HepG2 (cell line): Measurements from ENCODE around the gene ALDH4A1. TPM values are rescaled to one million over a fixed set of nuclear protein-coding genes. Genes with fewer than 3 reads are reported as not detected.
A peak's percentile ranks its signal among the peaks of the same experiment; 100 is the strongest.

Source experiments
- ATAC-seq: fragments of 200-7000 bp; cut with Tn5 transposase; 3 replicates; pipeline ENCODE4 v1.9.1; 2020; ENCODE audit warnings: mild to moderate bottlenecking, moderate library complexity
- BruUV-seq: library from RNA; stranded (reverse); fragments of 400-500 nt; replicated peaks from 2 replicates; lab custom pipeline; 2021; lab: Mats Ljungman, UMichigan
- CTCF ChIA-PET: fragments of 300-600 bp; formaldehyde crosslinking; extraction: SDS; loops from one replicate; lab custom pipeline; 2021; ENCODE audit warnings: low total read pairs, inconsistent platforms, low intra/inter-chr PET ratio; lab: Yijun Ruan, JAX
- POLR2A ChIA-PET: fragments of 350-600 bp; sonication (Branson Sonifier 250); formaldehyde crosslinking; loops from one replicate; lab custom pipeline; 2020; ENCODE audit warnings: antibody characterized with exemption, inconsistent platforms; lab: Yijun Ruan, JAX
- DNase-seq: peaks from one replicate; pipeline ENCODE4 v3.0.0-alpha.2; 2015; ENCODE audit warnings: low spot score
- FAIRE-seq: peaks from 3 replicates; lab custom pipeline; 2011; peaks lifted over from hg19 to GRCh38; lab: Jason Lieb, UNC
- H2AFZ ChIP-seq: one replicate; pipeline ENCODE4 v1.6.1; 2011; ENCODE audit warnings: low read length, inconsistent platforms
- H3K27ac ChIP-seq: fragments of 300-600 bp; 3 replicates; pipeline ENCODE4 v1.8.0; 2011; ENCODE audit warnings: mixed run types, mild to moderate bottlenecking, mixed read lengths, low read length, inconsistent platforms; ENCODE audit not compliant: insufficient read depth; ENCODE audit errors: extremely low read length
- H3K27me3 ChIP-seq, 2 experiments: fragments of 200-600 bp in 1 of 2; 2 replicates in 1 of 2; 3 replicates in 1 of 2; pipeline versions ENCODE4 v1.6.0 to v1.8.0; 2011; ENCODE audit warnings: low read length in 2 of 2, mild to moderate bottlenecking in 2 of 2, moderate library complexity in 2 of 2, inconsistent platforms in 1 of 2; ENCODE audit not compliant: insufficient read depth in 2 of 2, control insufficient read depth in 1 of 2
- H3K36me3 ChIP-seq, 2 experiments: fragments of 200-600 bp in 1 of 2; replicated peaks in 1 of 2; 2 replicates in 1 of 2; 3 replicates in 1 of 2; pipeline versions ENCODE4 v1.5.1 to v1.8.0; 2011; ENCODE audit warnings: low read length in 2 of 2, inconsistent platforms in 1 of 2; ENCODE audit not compliant: insufficient read depth in 2 of 2, control insufficient read depth in 1 of 2
- H3K4me1 ChIP-seq: 2 replicates; pipeline ENCODE4 v1.5.1; 2012; ENCODE audit warnings: low read length, inconsistent platforms; ENCODE audit not compliant: insufficient read depth
- H3K4me2 ChIP-seq: 2 replicates; pipeline ENCODE4 v1.6.0; 2011; ENCODE audit warnings: low read depth, low read length, inconsistent platforms
- H3K4me3 ChIP-seq, 3 experiments: fragments of 200-600 bp in 1 of 3; sonication (generic), shearing (Covaris generic) in 1 of 3; replicated peaks in 1 of 3; 2 replicates each; pipeline ENCODE4 v1.5.1; 2011 to 2016; ENCODE audit warnings: low read length in 3 of 3, inconsistent platforms in 2 of 3, low read depth in 2 of 3, mild to moderate bottlenecking in 2 of 3, control low read depth in 1 of 3, mixed read lengths in 1 of 3; ENCODE audit not compliant: insufficient read depth in 1 of 3
- H3K79me2 ChIP-seq: one replicate; pipeline ENCODE4 v1.6.1; 2011; ENCODE audit warnings: low read length, inconsistent platforms; ENCODE audit not compliant: insufficient read depth
- H3K9ac ChIP-seq: 2 replicates; pipeline ENCODE4 v1.6.0; 2011; ENCODE audit warnings: mild to moderate bottlenecking, low read depth, low read length, inconsistent platforms; ENCODE audit not compliant: insufficient read depth
- H3K9me3 ChIP-seq: 2 replicates; pipeline ENCODE4 v1.5.1; 2012; ENCODE audit warnings: mild to moderate bottlenecking, low read length
- H4K20me1 ChIP-seq: 2 replicates; pipeline ENCODE4 v1.6.0; 2011; ENCODE audit warnings: inconsistent platforms, mild to moderate bottlenecking, low read length, moderate library complexity; ENCODE audit not compliant: insufficient read depth
- AGO2 ChIP-seq: fragments of 200-400 bp; formaldehyde crosslinking; optimal IDR thresholded peaks from 2 replicates; pipeline ENCODE3; 2017; ENCODE audit warnings: mild to moderate bottlenecking, low read depth, low read length, moderate library complexity
- ZNF768 ChIP-seq: sonication (generic); formaldehyde crosslinking; IDR thresholded peaks from 2 replicates; pipeline ENCODE4 v1.4.0; 2020; ENCODE audit warnings: missing genetic modification reagents
- ZNF782 ChIP-seq: sonication (generic); formaldehyde crosslinking; IDR thresholded peaks from 2 replicates; pipeline ENCODE4 v1.4.0; 2020; ENCODE audit warnings: missing genetic modification reagents, mild to moderate bottlenecking, borderline replicate concordance
- ZSCAN20 ChIP-seq: sonication (generic); formaldehyde crosslinking; IDR thresholded peaks from 2 replicates; pipeline ENCODE4 v1.4.0; 2020; ENCODE audit warnings: missing genetic modification reagents, mild to moderate bottlenecking, borderline replicate concordance
- WGBS: methylation state at CpG from one replicate; pipeline ENCODE4 v1.1.6; 2017; ENCODE audit warnings: low lambda C conversion rate; 5-methylcytosine and 5-hydroxymethylcytosine counted together
- in situ Hi-C: cut with HindIII; loops from 2 replicates; pipeline ENCODE4 v1.10.0; 2017; ENCODE audit warnings: low pct_unique_long_range_greater_than_20kb; ENCODE audit not compliant: extremely low pct_ligation_motif_present
- intact Hi-C: fragments of 100-400 bp; cut with micrococcal nuclease; formaldehyde crosslinking; loops from one replicate; pipeline ENCODE4 v1.10.0; 2022; ENCODE audit not compliant: unreplicated experiment
- polyA plus RNA-seq, 8 experiments: library from polyadenylated mRNA; depleted of rRNA in 3 of 8; stranded (reverse) in 7 of 8; unstranded in 1 of 8; fragments of >200 nt; fragmentation: Illumina TruSeq in 4 of 8; extraction: Trizol in 4 of 8; gene quantifications; 2 replicates each; pipeline versions ENCODE4 v1.2.1 to v1.2.3, GENCODE V29; 2011 to 2016; ENCODE audit warnings: low read depth in 4 of 8, missing spikeins in 1 of 8, mixed read lengths in 1 of 8; ENCODE audit not compliant: insufficient read depth in 1 of 8
- total RNA-seq, 5 experiments: library from RNA; depleted of rRNA; stranded (reverse); fragments of >200 nt; fragmentation: Illumina TruSeq; extraction: Trizol; gene quantifications; 2 replicates each; pipeline ENCODE4 v1.2.3, GENCODE V29; 2016; ENCODE audit warnings: low read depth in 1 of 5

ALDH4A1 gene
- total and polyA plus RNA-seq, 2 of the 13 experiments (the other 11 are each of a cell fraction or from before 2014, with no cell fraction given), result 76.4 to 240 TPM

DNA sequence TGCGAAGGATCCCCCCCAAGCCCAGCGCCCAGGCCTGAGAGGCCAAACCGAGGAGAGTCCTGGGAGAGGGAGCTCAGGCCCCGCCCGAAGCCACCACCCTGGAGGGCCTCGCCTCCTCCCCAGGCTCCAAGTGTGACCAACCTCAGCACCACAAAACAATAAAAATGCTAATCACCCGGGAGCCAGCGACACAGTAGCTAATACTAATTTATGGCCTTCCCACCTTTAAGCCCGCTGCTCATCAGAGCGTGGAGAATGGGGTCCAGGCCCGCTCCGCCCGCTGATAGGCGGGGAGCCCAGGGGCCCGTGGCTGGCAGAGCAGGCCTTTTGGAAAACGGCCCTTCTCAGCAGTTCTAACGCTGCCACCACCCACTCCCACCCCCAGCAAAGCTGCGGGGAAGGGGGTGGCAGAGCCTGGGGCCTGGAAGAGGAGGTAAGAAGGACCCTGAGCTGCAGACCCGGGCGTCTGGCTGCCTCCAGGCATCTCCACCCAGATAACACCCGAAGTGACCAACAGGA lies 22.5 kb downstream of the ALDH4A1 start:
- no peaks in the 10 kb centered on the region for H3K9me3 ChIP-seq
- H3K9ac ChIP-seq, result no peak overlapping the region
- intact Hi-C loops (no loop called here), in situ Hi-C loops (no loop called here)
- H3K36me3 ChIP-seq, result peaks cover 45 to 93% of the 10 kb centered on the region in 2 experiments
- H3K4me1 ChIP-seq, result no peaks in the 10 kb centered on the region
- ChIA-PET POLR2A (no interaction called here), CTCF (no interaction called here)
- TF ChIP-seq AGO2, result peak; percentile 82
- no peak for TF ChIP-seq ZNF782 (CRISPR knock-in tag)
- no peaks in the 10 kb centered on the region for H3K27me3 ChIP-seq
- 92% methylated on average over 10 of the region's 21 CpGs for WGBS
- no peak overlapping the region for H3K4me3 ChIP-seq
- no peak overlapping the region for H2AFZ ChIP-seq
- no peak for ATAC-seq
- H3K79me2 ChIP-seq, result no peaks in the 10 kb centered on the region
- no peak for DNase-seq
- H3K4me2 ChIP-seq, result no peak overlapping the region
- H3K27ac ChIP-seq, result no peak overlapping the region
- peaks cover 33% of the 10 kb centered on the region for H4K20me1 ChIP-seq
- no peak for FAIRE-seq
- no TSS peak for BruUV-seq

GRCh38 chr1:18879215-18879790 lies 23.1 kb downstream of the ALDH4A1 start:
- DNase-seq (no peak), ATAC-seq (no peak), FAIRE-seq (no peak)
- 96% methylated on average over 10 of the region's 12 CpGs for WGBS
- no peak overlapping the region for H3K4me2 ChIP-seq
- peaks cover 31% of the 10 kb centered on the region for H4K20me1 ChIP-seq
- H3K4me3 ChIP-seq, result no peak overlapping the region
- no peaks in the 10 kb centered on the region for H3K4me1 ChIP-seq
- no peak overlapping the region for H3K27ac ChIP-seq
- H3K36me3 ChIP-seq, result peaks cover 47 to 93% of the 10 kb centered on the region in 2 experiments
- CTCF ChIA-PET, result no interaction called here
- H3K27me3 ChIP-seq, result no peaks in the 10 kb centered on the region
- no TSS peak for BruUV-seq
- POLR2A ChIA-PET, result no interaction called here
- H2AFZ ChIP-seq, result no peak overlapping the region
- in situ Hi-C loops (no loop called here), intact Hi-C loops (no loop called here)
- H3K9ac ChIP-seq, result no peak overlapping the region
- no peaks in the 10 kb centered on the region for H3K9me3 ChIP-seq
- no peaks in the 10 kb centered on the region for H3K79me2 ChIP-seq
- TF ChIP-seq ZSCAN20 (CRISPR knock-in tag) (no peak), ZNF768 (peak; percentile 91)
